Hematopoietic multipotent progenitor cell (in vitro differentiated cells): ENCODE results near the gene NUDT2. TPM values are rescaled to one million over a fixed set of nuclear protein-coding genes. Genes with fewer than 3 reads are reported as not detected.
A peak's percentile ranks its signal among the peaks of the same experiment; 100 is the strongest.
"Not testable (repeated sequence)": the region's sequence is repeated elsewhere in the genome, so short reads cannot be mapped to it uniquely, and the experiment has no call there.

Experiments used
- DNase-seq, 3 donors: peaks; one replicate each; pipeline ENCODE4 v3.0.0-alpha.2; 2011 to 2015; ENCODE audit warnings: low read depth in 2 of 3, low spot score in 2 of 3
- total RNA-seq: library from RNA; depleted of rRNA; stranded (reverse); fragments of >200 nt; gene quantifications from one replicate; pipeline ENCODE4 v1.2.3, GENCODE V29; 2012

The NUDT2 gene
- total RNA-seq, result 14.3 TPM

GRCh38 chr9:34328987-34329832 is at the start of gene NUDT2, which contains the start of gene KIF24:
TSS of gene NUDT2 (plus strand) at chr9:34329569. CDS start at chr9:34339040, 9,471 bp downstream.
TSS of gene KIF24 (minus strand) at chr9:34329268. CDS start at chr9:34311346, 17,922 bp downstream.
- peak; percentile 92 to 100 (median 99) for DNase-seq

GRCh38 chr9:34282096-34282495 is 47.3 kb upstream of the NUDT2 start:
- DNase-seq, result no peak

- DNase-seq, result no peak
Observed at GRCh38 chr9:34289159-34289558, 40.2 kb upstream of the NUDT2 start.

GRCh38 chr9:34291023-34291422 is 38.3 kb upstream of the NUDT2 start:
- DNase-seq, result no peak

GRCh38 chr9:34291423-34291822 is 37.9 kb upstream of the NUDT2 start:
- no peak for DNase-seq

- no peak for DNase-seq
Observed at GRCh38 chr9:34292552-34292951, 36.8 kb upstream of the NUDT2 start.

GRCh38 chr9:34301064-34301463 is 28.3 kb upstream of the NUDT2 start:
- not testable (repeated sequence) for DNase-seq

GRCh38 chr9:34308316-34308715 is 21.1 kb upstream of the NUDT2 start:
- not testable (repeated sequence) for DNase-seq

- DNase-seq, result no peak
Observed at GRCh38 chr9:34310215-34310614, 19.2 kb upstream of the NUDT2 start.

- no peak for DNase-seq
Observed at GRCh38 chr9:34311499-34312185, 17.7 kb upstream of the NUDT2 start.

- no peak for DNase-seq
Observed at GRCh38 chr9:34317436-34317835, 11.9 kb upstream of the NUDT2 start.

- no peak for DNase-seq
Observed at GRCh38 chr9:34318163-34318790, 11.1 kb upstream of the NUDT2 start.

- DNase-seq, result no peak
Observed at GRCh38 chr9:34321451-34321850, 7.9 kb upstream of the NUDT2 start.

- no peak for DNase-seq
Observed at GRCh38 chr9:34322899-34323591, 6.3 kb upstream of the NUDT2 start.

GRCh38 chr9:34326690-34327089 is 2.7 kb upstream of the NUDT2 start:
- no peak for DNase-seq

GRCh38 chr9:34328500-34328986 is 826 bp upstream of the NUDT2 start:
- DNase-seq, result no peak

GRCh38 chr9:34331196-34331595 is 1.8 kb downstream of the NUDT2 start:
- DNase-seq, result no peak

- DNase-seq, result peak in 2 of 3 donors; percentile 50 to 70
Observed at GRCh38 chr9:34332076-34332964, 3.0 kb downstream of the NUDT2 start.

- no peak for DNase-seq
Observed at GRCh38 chr9:34333836-34334235, 4.5 kb downstream of the NUDT2 start.
